GM12873 (cell line): ENCODE measurements around the gene ARL1.

Experiments used
- TF ChIP-seq, protein P1 (sequence below): IDR thresholded peaks from 2 replicates; pipeline ENCODE4 v1.5.1; 2012; ENCODE audit warnings: low read depth, mild to moderate bottlenecking, moderate library complexity, low read length, control low read depth; ENCODE audit not compliant: insufficient read depth; ENCODE audit errors: missing control alignments

The ARL1 gene

DNA sequence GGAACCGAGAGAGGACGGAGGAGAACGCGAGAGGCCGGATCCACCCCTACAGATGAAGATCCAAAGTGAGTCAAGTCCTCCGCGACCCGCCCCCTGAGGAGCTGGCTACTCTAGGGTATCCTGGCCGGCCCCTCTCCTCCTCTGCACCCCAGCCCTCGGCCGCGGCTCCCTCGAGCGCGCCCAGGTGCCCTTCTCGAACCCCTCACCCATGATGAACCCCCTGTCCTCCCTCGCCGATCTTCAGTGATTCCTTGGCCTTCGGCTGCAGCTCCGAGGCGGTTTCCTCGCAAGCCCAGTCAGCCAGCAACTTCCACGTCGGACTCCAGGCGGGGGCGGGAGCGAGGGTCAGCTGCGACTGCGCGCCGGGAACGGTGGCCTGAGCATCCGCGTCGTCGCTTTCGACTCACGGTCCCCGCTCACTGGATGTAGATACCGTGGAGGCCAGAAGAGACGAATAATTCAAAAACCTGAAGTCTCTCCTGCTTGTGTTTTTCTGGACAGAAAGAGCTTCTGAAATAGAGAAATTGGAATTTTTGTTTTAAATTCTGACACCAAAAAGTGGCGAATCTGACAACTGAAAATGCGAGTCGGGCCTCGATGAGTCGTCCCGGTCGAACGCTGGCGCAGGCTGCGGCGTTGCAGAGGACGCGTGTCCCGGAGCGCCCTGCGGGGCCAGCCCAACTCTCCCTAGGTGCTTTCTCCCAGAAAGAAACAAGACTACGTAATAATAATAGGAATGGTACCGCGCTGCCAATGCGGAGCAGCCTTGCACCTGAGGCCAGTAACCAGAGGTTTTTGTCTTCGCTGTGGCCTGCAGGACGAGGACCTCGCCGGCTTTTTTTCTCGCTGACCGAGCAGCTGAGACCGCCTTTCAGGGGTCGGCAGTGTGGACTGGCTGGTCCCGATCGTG lies at the start of gene ARL1:
Gene ARL1 (minus strand): TSS at position 337 of the 910 bp plus-strand sequence. CDS start 127 bp downstream, at position 210.
- TF ChIP-seq, protein P1, sequence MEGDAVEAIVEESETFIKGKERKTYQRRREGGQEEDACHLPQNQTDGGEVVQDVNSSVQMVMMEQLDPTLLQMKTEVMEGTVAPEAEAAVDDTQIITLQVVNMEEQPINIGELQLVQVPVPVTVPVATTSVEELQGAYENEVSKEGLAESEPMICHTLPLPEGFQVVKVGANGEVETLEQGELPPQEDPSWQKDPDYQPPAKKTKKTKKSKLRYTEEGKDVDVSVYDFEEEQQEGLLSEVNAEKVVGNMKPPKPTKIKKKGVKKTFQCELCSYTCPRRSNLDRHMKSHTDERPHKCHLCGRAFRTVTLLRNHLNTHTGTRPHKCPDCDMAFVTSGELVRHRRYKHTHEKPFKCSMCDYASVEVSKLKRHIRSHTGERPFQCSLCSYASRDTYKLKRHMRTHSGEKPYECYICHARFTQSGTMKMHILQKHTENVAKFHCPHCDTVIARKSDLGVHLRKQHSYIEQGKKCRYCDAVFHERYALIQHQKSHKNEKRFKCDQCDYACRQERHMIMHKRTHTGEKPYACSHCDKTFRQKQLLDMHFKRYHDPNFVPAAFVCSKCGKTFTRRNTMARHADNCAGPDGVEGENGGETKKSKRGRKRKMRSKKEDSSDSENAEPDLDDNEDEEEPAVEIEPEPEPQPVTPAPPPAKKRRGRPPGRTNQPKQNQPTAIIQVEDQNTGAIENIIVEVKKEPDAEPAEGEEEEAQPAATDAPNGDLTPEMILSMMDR, result no peak

DNA sequence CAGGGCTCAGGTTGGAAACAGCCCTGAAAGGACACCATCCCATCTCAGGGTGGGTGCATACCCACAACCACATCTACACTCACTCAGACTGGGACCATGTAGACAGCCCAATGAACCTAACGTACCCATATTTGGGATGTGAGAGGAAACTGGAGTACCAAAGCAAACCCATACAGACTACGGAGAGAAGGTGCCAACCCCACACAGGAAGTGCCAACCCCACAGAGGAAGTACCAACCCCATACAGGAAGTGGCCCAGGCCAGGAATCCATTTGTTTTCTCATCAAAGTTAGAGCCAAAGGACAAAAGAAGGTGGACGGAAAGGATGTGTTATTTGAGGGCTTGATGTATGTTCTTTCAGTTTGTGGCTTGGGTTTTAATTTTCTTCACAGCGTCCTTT lies 48.1 kb upstream of the ARL1 start:
- TF ChIP-seq, protein P1, result no peak

GRCh38 chr12:101441461-101442224 lies 34.1 kb upstream of the ARL1 start:
- TF ChIP-seq, protein P1, result no peak

DNA sequence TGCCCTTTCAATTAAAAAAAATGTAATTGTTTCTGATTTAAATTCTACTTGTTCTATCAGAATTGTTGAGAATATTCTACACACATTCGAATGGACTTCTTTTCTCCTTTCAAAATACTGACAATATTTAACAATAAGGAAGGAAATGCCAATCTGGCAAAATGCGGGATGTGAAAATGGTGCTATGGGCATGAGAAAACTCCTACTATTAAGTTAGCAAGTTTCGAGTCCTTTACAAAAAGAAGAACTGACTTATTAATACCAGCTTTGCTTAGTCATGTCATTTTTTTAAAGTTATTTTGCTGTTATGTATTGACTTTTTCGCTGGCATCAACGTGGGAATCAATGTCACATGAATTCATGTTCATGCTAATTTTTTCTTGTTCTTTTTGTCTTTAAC lies 31.7 kb upstream of the ARL1 start:
- TF ChIP-seq, protein P1, result no peak

GRCh38 chr12:101436136-101436535 lies 28.6 kb upstream of the ARL1 start:
- TF ChIP-seq, protein P1, result no peak

DNA sequence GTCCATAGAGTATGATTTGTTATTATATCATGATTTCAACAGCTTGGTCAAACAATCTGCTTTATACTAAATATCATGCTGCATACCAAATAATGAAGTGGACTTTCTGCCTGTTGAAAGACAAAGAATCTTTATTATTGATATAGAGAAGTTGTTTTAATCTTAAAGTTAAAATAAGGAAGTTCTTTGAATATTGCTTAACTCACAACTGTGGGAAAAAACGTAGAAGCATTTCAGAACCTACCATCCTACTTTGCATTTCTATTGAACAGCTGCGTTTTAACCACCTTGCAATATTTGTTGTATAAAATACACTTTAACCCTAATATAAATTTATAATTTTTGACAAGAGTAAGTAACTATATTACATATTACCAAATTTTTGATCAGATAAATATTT lies 22.9 kb upstream of the ARL1 start:
- TF ChIP-seq, protein P1, result no peak

- TF ChIP-seq, protein P1, result no peak
Measured at GRCh38 chr12:101424620-101425019, 17.0 kb upstream of the ARL1 start.
